DMS79 treated with DMSO at 0.1 percent for 48 hours (cell line): ENCODE data around the gene TBC1D16.
"Not testable (repeated sequence)": the region's sequence is repeated elsewhere in the genome, so short reads cannot be mapped to it uniquely, and the experiment has no call there.

Experiments
- DNase-seq: peaks from one replicate; lab custom pipeline; 2025; lab: John Stamatoyannopoulos, UW

Gene TBC1D16

GRCh38 chr17:80002690-80003490 lies 32.8 kb downstream of the TBC1D16 start:
- DNase-seq: no peak

- no peak for DNase-seq
Observed at GRCh38 chr17:80002070-80002641, 33.5 kb downstream of the TBC1D16 start.

- DNase-seq: no peak
Observed at GRCh38 chr17:80000981-80001775, 34.5 kb downstream of the TBC1D16 start.

GRCh38 chr17:80000136-80000535 lies 35.5 kb downstream of the TBC1D16 start:
- DNase-seq: no peak

- DNase-seq: no peak
Observed at GRCh38 chr17:79997011-79997660, 38.5 kb downstream of the TBC1D16 start.

GRCh38 chr17:79996291-79996690 lies 39.4 kb downstream of the TBC1D16 start:
- DNase-seq: no peak

- DNase-seq: no peak
Observed at GRCh38 chr17:79995696-79996095, 40.0 kb downstream of the TBC1D16 start.

- no peak for DNase-seq
Observed at GRCh38 chr17:79994602-79995001, 41.1 kb downstream of the TBC1D16 start.

- not testable (repeated sequence) for DNase-seq
Observed at GRCh38 chr17:79994228-79994569, 41.5 kb downstream of the TBC1D16 start.

- DNase-seq: peak; percentile 33
Observed at GRCh38 chr17:79993390-79994227, 42.1 kb downstream of the TBC1D16 start.

- DNase-seq: peak; percentile 30
Observed at GRCh38 chr17:79992649-79993389, 42.9 kb downstream of the TBC1D16 start.

GRCh38 chr17:79991924-79992648 lies 43.6 kb downstream of the TBC1D16 start:
- peak; percentile 30 for DNase-seq

- peak; percentile 44 for DNase-seq
Observed at GRCh38 chr17:79991140-79991923, 44.3 kb downstream of the TBC1D16 start.

GRCh38 chr17:79990704-79991103 lies 45.0 kb downstream of the TBC1D16 start:
- no peak for DNase-seq

GRCh38 chr17:79990051-79990592 lies 45.5 kb downstream of the TBC1D16 start:
- no peak for DNase-seq

- DNase-seq: no peak
Observed at GRCh38 chr17:79989106-79989835, 46.4 kb downstream of the TBC1D16 start.

- DNase-seq: peak; percentile 70
Observed at GRCh38 chr17:79988185-79988971, 47.3 kb downstream of the TBC1D16 start.

- DNase-seq: no peak
Observed at GRCh38 chr17:79987935-79988184, 47.8 kb downstream of the TBC1D16 start.
